Effector memory CD8-positive, alpha-beta T cell (primary cell): Measurements from ENCODE around the gene LCE1C.

Source experiments
- ATAC-seq: fragments of 150-1000 bp; cut with Tn5 transposase; replicated peaks from 2 replicates; pipeline ENCODE4 v1.10.0; 2021; ENCODE audit warnings: mild to moderate bottlenecking, moderate library complexity
- DNase-seq, 3 experiments: peaks; one replicate each; pipeline ENCODE4 v3.0.0; 2021
- H3K27ac Mint-ChIP-seq, 2 donors: one replicate each; pipeline ENCODE4 v1.8.0; 2022; ENCODE audit warnings: mild to moderate bottlenecking in 2 of 2, mixed read lengths in 2 of 2, moderate library complexity in 2 of 2
- H3K27me3 Mint-ChIP-seq, 2 donors: one replicate each; pipeline ENCODE4 v1.8.0; 2022; ENCODE audit warnings: mixed read lengths in 2 of 2
- H3K36me3 Mint-ChIP-seq: one replicate; pipeline ENCODE4 v1.8.0; 2022; ENCODE audit warnings: mild to moderate bottlenecking, moderate library complexity, mixed read lengths; ENCODE audit not compliant: insufficient read depth
- H3K4me1 Mint-ChIP-seq, 2 donors: one replicate each; pipeline ENCODE4 v1.8.0; 2022; ENCODE audit warnings: low read depth in 2 of 2, mixed read lengths in 2 of 2
- H3K4me3 Mint-ChIP-seq, 2 donors: one replicate each; pipeline ENCODE4 v1.8.0; 2022; ENCODE audit warnings: mild to moderate bottlenecking in 2 of 2, mixed read lengths in 2 of 2, moderate library complexity in 2 of 2
- H3K9me3 Mint-ChIP-seq, 2 donors: one replicate each; pipeline ENCODE4 v1.8.0; 2022; ENCODE audit warnings: mixed read lengths in 2 of 2

The LCE1C gene

DNA sequence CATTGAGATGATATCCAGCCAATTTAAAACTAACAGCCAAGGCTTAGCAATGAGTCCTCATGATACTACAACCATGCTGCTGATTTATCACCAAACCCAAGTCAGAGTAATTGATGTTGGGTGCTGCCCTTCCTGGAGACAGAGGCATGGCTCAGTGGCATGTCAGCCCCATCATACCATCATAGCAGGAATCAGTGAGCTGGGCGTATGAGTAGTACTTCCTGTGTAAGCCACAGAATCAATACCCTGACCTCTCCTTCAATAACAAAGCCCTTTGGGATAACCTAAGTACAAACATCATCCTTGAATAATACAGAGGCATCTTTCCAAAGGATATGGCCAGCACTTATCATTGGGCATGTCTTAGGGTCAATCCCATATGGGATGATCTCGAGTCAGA is 23.4 kb downstream of the LCE1C start:
- no peak overlapping the region for H3K27ac Mint-ChIP-seq
- no peaks in the 10 kb centered on the region for H3K9me3 Mint-ChIP-seq
- peaks cover 60 to 78% of the 10 kb centered on the region in 2 donors for H3K27me3 Mint-ChIP-seq
- ATAC-seq (no peak), DNase-seq (no peak)
- H3K4me3 Mint-ChIP-seq = no peak overlapping the region
- no peaks in the 10 kb centered on the region for H3K4me1 Mint-ChIP-seq
- no peaks in the 10 kb centered on the region for H3K36me3 Mint-ChIP-seq

DNA sequence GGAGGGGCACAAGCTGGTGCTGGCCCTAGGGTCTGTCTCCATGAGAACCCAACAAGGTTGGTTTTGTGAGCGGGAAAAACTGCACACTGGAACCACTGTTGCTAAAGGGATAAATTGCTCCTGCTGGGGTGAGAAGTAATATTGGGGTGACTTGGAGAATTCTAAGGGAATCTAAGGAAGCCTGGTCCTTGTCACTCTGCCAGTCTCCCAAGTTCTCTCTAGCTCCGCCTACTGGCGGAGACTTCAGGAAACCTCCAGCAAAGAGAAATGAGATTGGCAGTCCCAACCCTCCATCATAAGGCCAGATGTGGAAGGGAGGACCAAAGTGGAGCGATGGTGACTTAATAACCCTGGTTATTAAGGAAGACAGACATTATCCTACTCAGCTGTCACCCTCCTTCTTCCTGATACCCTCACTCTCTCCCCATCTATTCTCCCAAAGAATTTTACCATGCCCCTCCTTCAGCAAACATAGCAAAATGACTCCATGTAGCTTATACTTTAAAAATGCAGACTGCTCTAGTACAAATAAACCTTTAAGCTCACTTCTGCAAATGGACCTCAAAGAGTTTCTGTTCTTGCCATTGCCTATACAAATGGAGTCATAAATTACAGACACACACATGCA is 28.8 kb downstream of the LCE1C start:
- H3K4me1 Mint-ChIP-seq = no peaks in the 10 kb centered on the region
- peaks cover 47 to 63% of the 10 kb centered on the region in 2 donors for H3K27me3 Mint-ChIP-seq
- no peaks in the 10 kb centered on the region for H3K36me3 Mint-ChIP-seq
- H3K9me3 Mint-ChIP-seq = no peaks in the 10 kb centered on the region
- no peak overlapping the region for H3K27ac Mint-ChIP-seq
- H3K4me3 Mint-ChIP-seq = no peak overlapping the region
- ATAC-seq (no peak), DNase-seq (no peak)

DNA sequence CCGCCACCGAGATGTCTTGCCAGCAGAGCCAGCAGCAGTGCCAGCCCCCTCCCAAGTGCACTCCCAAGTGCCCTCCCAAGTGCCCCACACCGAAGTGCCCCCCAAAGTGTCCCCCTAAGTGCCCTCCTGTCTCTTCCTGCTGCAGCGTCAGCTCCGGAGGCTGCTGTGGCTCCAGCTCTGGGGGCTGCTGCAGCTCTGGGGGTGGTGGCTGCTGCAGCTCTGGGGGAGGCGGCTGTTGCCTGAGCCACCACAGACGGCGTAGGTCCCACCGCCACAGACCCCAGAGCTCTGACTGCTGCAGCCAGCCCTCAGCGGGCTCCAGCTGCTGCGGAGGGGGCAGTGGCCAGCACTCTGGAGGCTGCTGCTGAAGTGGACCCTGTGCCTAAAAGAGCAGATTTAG is 30.1 kb downstream of the LCE1C start:
- no peaks in the 10 kb centered on the region for H3K36me3 Mint-ChIP-seq
- H3K4me1 Mint-ChIP-seq = no peaks in the 10 kb centered on the region
- no peak for DNase-seq
- peaks cover 0 to 2% of the 10 kb centered on the region in 2 donors for H3K9me3 Mint-ChIP-seq
- H3K27me3 Mint-ChIP-seq = peaks cover 47 to 57% of the 10 kb centered on the region in 2 donors
- H3K27ac Mint-ChIP-seq = no peak overlapping the region
- H3K4me3 Mint-ChIP-seq = no peak overlapping the region
- no peak for ATAC-seq

DNA sequence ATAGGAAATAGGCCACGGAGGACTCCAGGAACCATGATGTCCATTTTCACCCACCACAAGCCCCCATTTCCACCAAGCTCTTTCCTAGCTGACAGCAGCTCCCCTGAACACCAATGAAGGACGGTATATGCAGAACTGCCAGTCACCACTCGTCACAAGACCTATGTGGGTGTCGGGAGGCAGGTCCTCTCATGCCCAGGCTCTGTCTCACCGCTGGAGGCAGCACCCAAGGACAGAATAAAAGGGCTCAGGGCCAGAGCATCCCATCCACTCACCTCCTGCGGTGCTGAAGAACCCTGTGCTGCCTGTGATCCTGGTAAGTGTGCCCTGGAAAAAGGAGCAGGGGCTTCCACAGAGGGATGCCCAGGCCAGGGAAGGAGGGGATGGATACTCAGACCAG is 31.6 kb downstream of the LCE1C start, which contains the start of gene LCE1F:
TSS of gene LCE1F (plus strand) at position 266 of the 400 bp plus-strand sequence. CDS start 1,232 bp downstream, outside the sequence.
- no peak within 1 kb of the TSS for H3K4me3 Mint-ChIP-seq
- no peaks in the 10 kb centered on the region for H3K4me1 Mint-ChIP-seq
- H3K27ac Mint-ChIP-seq = no peak within 1 kb of the TSS
- DNase-seq (no peak), ATAC-seq (no peak)
- peaks cover 44 to 60% of the 10 kb centered on the region in 2 donors for H3K27me3 Mint-ChIP-seq
- no peaks in the 10 kb centered on the region for H3K36me3 Mint-ChIP-seq
- peaks cover 0 to 3% of the 10 kb centered on the region in 2 donors for H3K9me3 Mint-ChIP-seq

DNA sequence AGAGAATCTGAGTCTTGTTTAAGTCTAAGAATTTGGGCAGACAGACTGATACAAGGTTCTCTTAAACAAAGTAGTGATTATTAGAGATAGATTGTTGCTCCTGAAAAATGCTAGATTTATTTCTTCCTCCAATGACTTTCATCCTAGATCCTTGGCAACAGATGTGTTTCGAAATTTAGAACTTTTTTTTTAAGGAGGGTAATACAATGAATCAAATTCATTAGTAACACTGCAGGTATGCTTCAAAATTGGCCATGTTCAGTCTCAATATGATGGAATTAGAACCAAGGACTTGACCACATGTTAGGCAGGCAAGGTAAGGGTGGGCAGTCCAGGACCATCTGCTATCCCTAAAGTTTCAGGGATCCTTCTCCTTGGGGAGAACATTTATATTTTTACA is 36.0 kb downstream of the LCE1C start:
- H3K4me1 Mint-ChIP-seq = no peaks in the 10 kb centered on the region
- DNase-seq (no peak), ATAC-seq (no peak)
- no peaks in the 10 kb centered on the region for H3K36me3 Mint-ChIP-seq
- H3K9me3 Mint-ChIP-seq = peaks cover 0 to 3% of the 10 kb centered on the region in 2 donors
- no peak overlapping the region for H3K4me3 Mint-ChIP-seq
- H3K27ac Mint-ChIP-seq = no peak overlapping the region
- H3K27me3 Mint-ChIP-seq = peaks cover 21 to 52% of the 10 kb centered on the region in 2 donors

DNA sequence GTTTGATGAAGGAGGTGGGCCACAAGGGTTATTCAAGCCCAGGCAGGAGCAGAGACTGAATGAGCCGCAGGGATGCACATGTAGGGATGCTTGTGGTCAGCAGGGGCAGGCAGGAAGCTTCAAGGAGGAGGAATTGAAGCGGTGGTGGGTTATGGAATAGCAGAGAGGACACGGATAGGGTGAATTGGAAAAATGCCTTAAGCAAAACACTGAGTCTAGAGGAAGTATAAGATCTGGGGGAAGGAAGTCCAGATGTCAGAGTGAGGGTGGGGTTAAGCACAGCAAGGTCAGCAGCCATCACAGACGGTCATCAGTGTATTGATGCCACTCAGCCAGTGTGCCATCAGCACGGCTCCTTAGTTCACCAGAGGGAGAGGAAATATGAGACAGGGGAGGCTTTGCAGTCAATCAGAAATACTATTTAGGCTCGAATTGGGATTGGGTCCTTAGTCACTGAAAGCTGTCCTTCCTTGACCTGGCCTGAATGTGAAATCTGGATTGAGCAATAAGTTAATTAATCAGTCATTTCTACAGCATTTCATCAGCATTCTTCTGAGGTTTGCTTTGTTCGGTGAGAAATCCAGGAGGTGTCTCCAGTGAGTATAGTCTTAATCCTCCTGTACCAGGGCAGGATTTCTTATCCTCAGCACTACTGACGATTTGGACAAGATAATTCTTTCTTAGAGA is 37.5 kb downstream of the LCE1C start:
- Mint-ChIP-seq H3K4me3 (no peak overlapping the region), H3K36me3 (no peaks in the 10 kb centered on the region), H3K27ac (no peak overlapping the region), H3K27me3 (peaks cover 10 to 54% of the 10 kb centered on the region in 2 donors), H3K4me1 (no peaks in the 10 kb centered on the region), H3K9me3 (peaks cover 0 to 3% of the 10 kb centered on the region in 2 donors)
- no peak for DNase-seq
- ATAC-seq = no peak

DNA sequence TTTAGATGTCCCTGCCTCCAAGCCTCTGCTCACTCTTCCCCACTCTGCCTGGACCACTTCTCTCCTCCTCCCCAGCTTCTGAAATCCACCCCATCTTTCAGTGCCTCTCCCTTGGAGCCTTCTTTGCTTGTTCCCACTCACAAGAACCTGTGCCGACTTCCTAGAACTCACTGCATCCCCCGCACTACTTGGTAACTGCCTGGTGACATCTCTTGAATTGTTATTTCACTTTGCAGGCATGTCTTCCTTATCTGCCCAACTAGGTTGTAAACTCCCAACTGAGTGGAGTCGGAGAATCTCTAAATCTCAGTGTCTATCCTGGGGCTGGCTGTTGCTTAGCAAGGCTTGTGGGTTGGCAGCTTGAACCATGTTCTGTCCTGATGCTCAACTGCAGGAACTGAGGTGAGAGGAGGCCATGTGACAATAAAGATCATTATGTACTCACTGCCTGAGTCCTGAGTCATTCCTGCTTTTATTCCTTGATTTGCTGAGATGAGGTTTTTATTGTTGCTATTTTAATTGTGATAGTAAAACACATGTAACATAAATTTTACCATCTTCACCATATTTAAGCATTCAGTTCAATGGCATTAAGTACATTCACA is 44.7 kb downstream of the LCE1C start:
- Mint-ChIP-seq H3K27me3 (peaks cover 33 to 76% of the 10 kb centered on the region in 2 donors), H3K4me3 (no peak overlapping the region), H3K36me3 (no peaks in the 10 kb centered on the region), H3K9me3 (no peaks in the 10 kb centered on the region), H3K4me1 (no peaks in the 10 kb centered on the region), H3K27ac (no peak overlapping the region)
- ATAC-seq (no peak), DNase-seq (no peak)

DNA sequence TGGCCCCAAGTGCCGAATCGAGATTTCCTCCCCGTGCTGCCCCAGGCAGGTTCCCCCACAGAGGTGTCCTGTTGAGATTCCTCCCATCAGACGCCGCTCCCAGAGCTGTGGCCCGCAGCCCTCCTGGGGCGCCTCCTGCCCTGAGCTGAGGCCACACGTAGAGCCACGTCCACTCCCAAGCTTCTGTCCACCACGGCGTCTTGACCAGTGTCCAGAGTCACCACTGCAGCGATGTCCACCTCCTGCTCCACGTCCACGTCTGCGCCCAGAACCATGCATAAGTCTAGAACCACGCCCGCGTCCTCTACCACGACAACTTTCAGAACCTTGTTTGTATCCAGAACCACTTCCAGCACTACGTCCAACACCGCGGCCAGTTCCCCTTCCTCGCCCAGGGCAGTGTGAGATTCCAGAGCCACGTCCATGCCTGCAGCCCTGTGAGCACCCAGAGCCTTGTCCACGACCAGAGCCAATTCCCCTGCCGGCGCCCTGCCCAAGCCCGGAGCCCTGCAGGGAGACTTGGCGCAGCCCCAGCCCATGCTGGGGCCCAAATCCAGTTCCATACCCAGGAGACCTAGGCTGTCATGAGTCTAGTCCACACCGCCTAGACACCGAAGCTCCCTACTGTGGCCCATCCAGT is 45.8 kb downstream of the LCE1C start:
- ATAC-seq = no peak
- no peak for DNase-seq
- no peaks in the 10 kb centered on the region for H3K36me3 Mint-ChIP-seq
- no peak overlapping the region for H3K4me3 Mint-ChIP-seq
- peaks cover 41 to 74% of the 10 kb centered on the region in 2 donors for H3K27me3 Mint-ChIP-seq
- H3K4me1 Mint-ChIP-seq = no peaks in the 10 kb centered on the region
- no peaks in the 10 kb centered on the region for H3K9me3 Mint-ChIP-seq
- no peak overlapping the region for H3K27ac Mint-ChIP-seq

DNA sequence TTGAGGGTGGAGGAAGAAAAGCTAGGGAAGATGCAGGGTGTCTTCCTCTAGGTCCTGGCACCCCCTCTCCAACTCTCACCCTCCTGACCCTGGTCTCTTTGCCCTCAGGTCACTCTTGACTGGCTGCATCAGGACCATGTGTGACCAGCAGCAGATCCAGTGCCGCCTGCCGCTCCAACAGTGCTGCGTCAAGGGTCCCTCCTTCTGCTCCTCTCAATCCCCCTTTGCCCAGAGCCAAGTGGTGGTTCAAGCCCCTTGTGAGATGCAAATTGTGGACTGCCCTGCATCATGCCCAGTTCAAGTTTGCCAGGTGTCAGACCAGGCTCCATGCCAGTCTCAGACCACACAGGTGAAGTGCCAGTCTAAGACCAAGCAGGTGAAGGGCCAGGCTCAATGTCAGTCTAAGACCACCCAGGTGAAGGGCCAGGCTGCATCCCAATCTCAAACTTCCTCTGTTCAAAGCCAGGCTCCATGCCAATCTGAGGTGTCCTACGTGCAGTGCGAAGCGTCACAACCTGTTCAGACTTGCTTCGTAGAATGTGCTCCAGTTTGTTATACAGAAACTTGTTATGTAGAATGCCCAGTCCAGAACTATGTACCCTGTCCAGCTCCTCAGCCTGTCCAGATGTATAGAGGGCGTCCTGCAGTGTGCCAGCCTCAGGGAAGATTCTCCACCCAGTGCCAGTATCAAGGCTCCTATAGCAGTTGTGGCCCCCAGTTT is 46.8 kb downstream of the LCE1C start:
- no peaks in the 10 kb centered on the region for H3K36me3 Mint-ChIP-seq
- ATAC-seq (no peak), DNase-seq (no peak)
- H3K27me3 Mint-ChIP-seq = peaks cover 45 to 74% of the 10 kb centered on the region in 2 donors
- no peak overlapping the region for H3K27ac Mint-ChIP-seq
- no peak overlapping the region for H3K4me3 Mint-ChIP-seq
- H3K9me3 Mint-ChIP-seq = no peaks in the 10 kb centered on the region
- no peaks in the 10 kb centered on the region for H3K4me1 Mint-ChIP-seq

DNA sequence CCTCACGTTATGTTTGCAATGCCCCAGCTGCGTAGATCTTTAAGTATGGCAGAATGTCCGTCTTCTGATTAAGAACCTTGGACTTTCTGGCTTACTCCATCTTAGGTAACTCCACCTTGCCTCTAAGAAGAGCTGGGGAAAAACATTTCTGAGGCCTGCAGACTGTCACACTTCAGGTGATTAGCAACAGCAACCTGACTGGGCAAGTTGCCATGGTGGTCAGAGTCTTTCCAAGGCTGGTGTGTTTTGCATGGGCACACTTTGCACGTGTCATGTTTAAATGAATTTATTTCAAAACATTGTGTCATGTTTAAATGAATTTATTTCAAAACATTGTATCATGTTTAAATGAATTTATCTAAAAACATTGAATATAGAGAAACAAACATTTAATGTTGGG is 47.8 kb downstream of the LCE1C start:
- no peak for DNase-seq
- Mint-ChIP-seq H3K9me3 (no peaks in the 10 kb centered on the region), H3K27me3 (peaks cover 51 to 73% of the 10 kb centered on the region in 2 donors), H3K4me1 (no peaks in the 10 kb centered on the region), H3K36me3 (no peaks in the 10 kb centered on the region), H3K27ac (no peak overlapping the region), H3K4me3 (no peak overlapping the region)
- no peak for ATAC-seq

DNA sequence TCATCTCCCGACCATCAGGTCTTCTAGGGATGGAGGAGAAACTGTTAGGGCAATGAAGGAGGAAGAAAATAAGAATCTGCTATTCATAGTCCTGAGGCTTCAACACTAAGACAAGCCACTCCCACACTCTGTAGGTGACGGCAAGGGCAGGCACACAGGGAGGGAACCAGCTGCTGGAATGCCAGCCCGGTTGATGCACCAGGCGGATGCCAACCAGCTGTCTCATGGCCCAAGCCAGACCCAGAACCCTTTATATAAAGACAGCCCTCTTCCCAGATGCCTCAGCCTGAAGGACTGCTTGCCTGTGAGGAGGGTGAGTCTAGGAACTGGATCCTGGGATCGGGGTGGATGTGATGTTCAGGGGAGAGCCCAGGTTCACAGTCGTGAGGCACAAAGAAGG is 48.7 kb downstream of the LCE1C start, which contains the start of gene KPRP:
TSS of gene KPRP (plus strand) at position 279 of the 400 bp plus-strand sequence. CDS start 1,564 bp downstream, outside the sequence.
- Mint-ChIP-seq H3K36me3 (no peaks in the 10 kb centered on the region), H3K27me3 (peaks cover 60 to 69% of the 10 kb centered on the region in 2 donors), H3K9me3 (no peaks in the 10 kb centered on the region), H3K27ac (no peak within 1 kb of the TSS), H3K4me1 (no peaks in the 10 kb centered on the region), H3K4me3 (no peak within 1 kb of the TSS)
- DNase-seq (no peak), ATAC-seq (no peak)

DNA sequence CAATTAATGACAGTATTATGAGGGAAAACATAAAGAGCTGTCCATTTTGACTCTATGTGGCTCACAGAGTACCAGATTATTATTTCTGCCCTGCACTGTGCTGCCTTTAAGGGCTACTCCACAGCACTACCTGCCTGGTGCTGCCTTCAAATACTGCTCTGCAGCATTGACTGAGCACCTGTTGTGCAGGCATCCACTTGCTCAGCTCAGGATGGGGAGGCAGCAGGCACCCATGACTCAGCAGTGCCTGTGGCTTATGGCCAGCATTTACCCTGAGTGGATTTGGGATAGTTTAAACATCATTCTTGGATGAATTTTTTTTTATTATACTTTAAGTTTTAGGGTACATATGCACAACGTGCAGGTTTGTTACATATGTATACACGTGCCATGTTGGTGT is 49.6 kb downstream of the LCE1C start:
- ATAC-seq (no peak), DNase-seq (no peak)
- Mint-ChIP-seq H3K9me3 (no peaks in the 10 kb centered on the region), H3K27ac (no peak overlapping the region), H3K4me1 (no peaks in the 10 kb centered on the region), H3K36me3 (no peaks in the 10 kb centered on the region), H3K4me3 (no peak overlapping the region), H3K27me3 (peaks cover 64 to 72% of the 10 kb centered on the region in 2 donors)
